Measurements from ENCODE around the gene CEMIP.

CEMIP gene

DNA sequence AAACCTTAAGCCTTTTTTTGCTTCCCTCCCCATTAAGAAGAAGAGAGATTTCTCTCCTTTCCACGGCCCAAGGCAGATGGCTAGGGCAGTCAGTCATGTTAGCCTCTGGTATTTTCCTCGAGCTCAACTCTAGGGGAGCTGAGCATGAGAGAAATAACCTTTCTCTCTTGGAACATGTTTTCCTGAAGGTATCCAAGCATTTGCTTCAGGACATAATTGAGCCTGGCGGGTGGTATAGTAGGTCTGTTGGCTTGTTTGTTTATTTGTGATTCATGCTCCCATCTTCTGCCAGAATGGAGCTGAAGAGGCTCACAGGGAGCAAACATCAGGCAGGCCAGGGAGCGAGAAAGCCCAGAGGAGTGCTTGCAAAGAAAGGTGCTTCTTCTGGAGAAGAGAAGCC lies 108.0 kb downstream of the CEMIP start:
- no peak overlapping the region for H3K27ac Mint-ChIP-seq
- no peak overlapping the region for H3K4me3 Mint-ChIP-seq
- no peaks in the 10 kb centered on the region for H3K9me3 Mint-ChIP-seq
- H3K36me3 Mint-ChIP-seq (ENCODE audit: low read depth): no peaks in the 10 kb centered on the region
- no peaks in the 10 kb centered on the region for H3K4me1 Mint-ChIP-seq (ENCODE audit: low read depth)
- H3K27me3 Mint-ChIP-seq: no peaks in the 10 kb centered on the region

DNA sequence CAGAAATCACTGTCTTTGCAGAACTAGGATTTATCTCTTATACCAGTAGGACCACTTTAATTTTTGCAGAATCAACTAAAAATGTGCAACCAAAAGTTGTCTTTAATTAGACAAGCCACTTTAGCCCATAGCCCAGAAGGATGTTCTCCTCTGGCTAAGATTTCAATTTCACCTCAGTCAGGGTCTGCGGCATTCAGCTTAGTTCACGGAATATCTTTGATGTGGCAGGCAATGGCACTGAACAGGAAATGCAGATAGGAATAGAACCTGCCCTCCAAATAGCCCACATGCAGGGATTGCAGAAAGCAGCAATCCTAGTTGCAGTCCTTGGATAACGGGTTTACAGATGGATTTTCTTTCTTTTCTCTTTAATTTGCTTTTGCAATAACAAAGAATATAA lies 109.7 kb downstream of the CEMIP start:
- Mint-ChIP-seq H3K4me1 (ENCODE audit: low read depth) (no peaks in the 10 kb centered on the region), H3K27me3 (no peaks in the 10 kb centered on the region), H3K27ac (no peak overlapping the region), H3K4me3 (no peak overlapping the region), H3K36me3 (ENCODE audit: low read depth) (no peaks in the 10 kb centered on the region), H3K9me3 (no peaks in the 10 kb centered on the region)

DNA sequence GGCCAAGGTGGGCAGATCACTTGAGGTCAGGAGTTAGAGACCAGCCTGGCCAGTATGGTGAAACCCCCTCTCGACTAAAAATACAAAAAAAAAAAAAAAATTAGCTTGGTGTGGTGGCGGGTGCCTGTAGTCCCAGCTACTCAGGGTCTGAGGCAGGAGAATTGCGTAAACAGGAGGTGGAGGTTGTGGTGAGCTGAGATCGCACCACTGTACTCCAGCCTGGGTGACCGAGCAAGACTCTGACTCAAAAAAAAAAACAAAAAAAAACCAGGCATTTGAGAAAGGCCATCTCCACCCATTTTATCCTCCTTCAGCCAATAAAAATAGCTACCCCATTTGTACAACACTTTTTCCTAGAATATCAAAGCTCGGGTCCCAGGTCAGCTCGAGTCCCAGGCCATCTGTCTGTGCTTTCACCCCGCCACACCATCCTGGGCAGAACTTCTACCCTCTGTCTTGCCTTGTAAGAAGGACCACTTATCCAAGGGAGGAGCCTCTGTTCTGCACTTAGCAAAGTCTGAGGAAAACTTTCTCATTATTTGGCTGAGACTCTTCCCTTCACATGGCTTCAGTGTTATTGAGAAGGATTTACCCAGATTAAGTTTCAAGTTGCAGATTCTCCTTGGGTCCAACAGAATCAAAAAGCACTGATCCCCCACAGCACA lies 111.3 kb downstream of the CEMIP start:
- no peaks in the 10 kb centered on the region for H3K27me3 Mint-ChIP-seq
- peaks cover 4% of the 10 kb centered on the region for H3K36me3 Mint-ChIP-seq (ENCODE audit: low read depth)
- H3K9me3 Mint-ChIP-seq: no peaks in the 10 kb centered on the region
- no peak overlapping the region for H3K27ac Mint-ChIP-seq
- no peaks in the 10 kb centered on the region for H3K4me1 Mint-ChIP-seq (ENCODE audit: low read depth)
- H3K4me3 Mint-ChIP-seq: no peak overlapping the region

DNA sequence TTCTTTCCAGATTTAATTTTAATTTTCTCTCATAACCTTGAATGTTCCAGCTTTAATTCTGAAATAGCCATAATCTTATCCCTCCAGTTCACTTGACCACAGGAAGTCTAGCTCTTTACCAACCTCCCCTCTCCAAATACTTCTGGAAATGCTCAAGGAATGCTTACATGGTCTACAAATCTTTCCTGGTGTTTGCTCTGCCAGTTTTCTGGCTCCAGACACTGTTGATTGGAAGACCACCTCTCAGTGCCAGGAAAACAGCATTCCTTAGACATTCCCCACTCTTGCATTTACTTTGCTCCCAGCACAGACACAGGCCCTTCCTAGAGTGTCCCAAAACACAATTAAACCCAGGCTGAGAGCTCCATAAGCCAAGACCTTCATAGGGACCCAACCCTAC lies 111.8 kb downstream of the CEMIP start:
- Mint-ChIP-seq H3K27ac (no peak overlapping the region), H3K36me3 (ENCODE audit: low read depth) (peaks cover 9% of the 10 kb centered on the region), H3K4me3 (no peak overlapping the region), H3K27me3 (no peaks in the 10 kb centered on the region), H3K9me3 (peaks cover 3% of the 10 kb centered on the region), H3K4me1 (ENCODE audit: low read depth) (no peaks in the 10 kb centered on the region)

DNA sequence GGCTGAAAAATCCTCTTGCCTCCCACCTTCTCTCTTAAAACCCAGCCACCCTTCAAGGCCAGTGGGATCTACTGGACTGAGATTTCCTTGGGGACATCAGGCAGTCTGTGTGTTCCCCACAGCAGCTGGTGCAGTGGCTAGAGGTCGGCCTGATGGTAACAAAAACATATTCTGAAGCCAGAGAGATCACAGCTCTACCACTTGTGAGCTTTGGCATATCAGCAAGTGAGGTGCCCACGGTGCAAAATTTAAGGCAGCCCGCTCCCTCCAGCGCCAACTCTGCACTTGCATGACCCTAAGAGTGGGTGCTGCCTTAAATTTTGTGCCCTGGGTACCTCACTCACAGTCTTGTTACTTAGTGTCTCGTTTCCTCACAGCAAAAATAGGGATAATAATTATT lies 113.2 kb downstream of the CEMIP start:
- H3K27me3 Mint-ChIP-seq: no peaks in the 10 kb centered on the region
- H3K4me3 Mint-ChIP-seq: no peak overlapping the region
- peaks cover 7% of the 10 kb centered on the region for H3K9me3 Mint-ChIP-seq
- H3K4me1 Mint-ChIP-seq (ENCODE audit: low read depth): no peaks in the 10 kb centered on the region
- H3K27ac Mint-ChIP-seq: no peak overlapping the region
- H3K36me3 Mint-ChIP-seq (ENCODE audit: low read depth): peaks cover 13% of the 10 kb centered on the region

DNA sequence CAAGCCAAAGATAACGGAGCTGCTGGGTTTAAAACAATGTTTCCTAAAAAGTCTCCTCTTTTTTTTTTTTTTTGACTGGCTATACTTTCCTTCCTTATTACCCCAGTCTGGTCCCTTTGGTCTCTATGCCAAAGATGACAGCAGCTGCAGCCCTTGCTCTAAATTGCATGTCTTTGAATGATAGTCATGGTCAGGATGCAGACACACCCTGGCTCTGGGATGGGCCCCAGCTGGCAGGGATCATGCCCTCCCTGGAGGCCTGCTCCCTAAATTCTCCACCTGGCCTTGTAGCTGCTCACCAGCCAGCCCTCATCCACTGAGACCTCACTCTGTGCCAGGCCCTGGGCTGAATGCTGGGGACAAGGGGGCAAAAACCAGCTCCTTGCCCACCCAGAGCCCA lies 114.6 kb downstream of the CEMIP start:
- Mint-ChIP-seq H3K9me3 (peaks cover 7% of the 10 kb centered on the region), H3K36me3 (ENCODE audit: low read depth) (peaks cover 13% of the 10 kb centered on the region), H3K27ac (no peak overlapping the region), H3K4me3 (no peak overlapping the region), H3K4me1 (ENCODE audit: low read depth) (no peaks in the 10 kb centered on the region), H3K27me3 (no peaks in the 10 kb centered on the region)

DNA sequence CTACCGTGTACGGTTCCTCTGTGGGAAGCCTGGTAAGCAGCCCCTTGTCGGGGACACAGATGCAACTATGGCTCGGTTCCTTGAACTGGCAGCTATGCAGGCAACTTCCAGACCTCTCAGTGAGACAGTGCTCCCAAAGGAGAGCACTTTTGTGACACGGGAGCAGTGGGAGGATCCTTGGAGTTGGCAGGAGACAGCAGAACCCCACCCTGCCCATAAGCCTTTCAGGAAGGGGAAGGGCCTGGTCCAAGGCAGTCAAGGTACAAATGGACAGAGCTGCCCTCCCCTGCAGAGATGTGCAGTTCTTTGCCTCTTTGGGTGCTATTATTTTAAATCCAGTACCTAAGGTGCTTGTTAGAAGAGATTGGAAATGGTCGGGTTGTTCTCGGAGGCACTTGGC lies 115.9 kb downstream of the CEMIP start:
- H3K4me1 Mint-ChIP-seq (ENCODE audit: low read depth): no peaks in the 10 kb centered on the region
- peaks cover 13% of the 10 kb centered on the region for H3K36me3 Mint-ChIP-seq (ENCODE audit: low read depth)
- H3K9me3 Mint-ChIP-seq: peaks cover 7% of the 10 kb centered on the region

DNA sequence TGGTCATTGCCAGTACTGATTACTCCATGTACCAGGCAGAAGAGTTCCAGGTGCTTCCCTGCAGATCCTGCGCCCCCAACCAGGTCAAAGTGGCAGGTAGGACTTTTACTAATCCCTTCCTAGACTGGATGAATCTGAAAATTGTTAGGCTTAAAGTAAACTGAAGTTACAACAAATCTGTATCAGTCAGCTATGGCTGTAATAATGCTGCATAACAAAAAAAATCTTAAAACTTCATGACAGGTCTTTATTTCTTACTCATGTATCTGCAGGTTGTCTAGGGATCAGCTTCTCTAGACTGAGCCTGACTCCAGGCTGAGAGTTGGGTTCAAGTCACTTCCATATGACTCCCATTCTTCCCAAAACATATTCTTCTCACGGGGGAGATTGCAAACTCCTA lies 116.8 kb downstream of the CEMIP start:
- peaks cover 13% of the 10 kb centered on the region for H3K36me3 Mint-ChIP-seq (ENCODE audit: low read depth)
- H3K27me3 Mint-ChIP-seq: no peaks in the 10 kb centered on the region
- H3K9me3 Mint-ChIP-seq: peaks cover 7% of the 10 kb centered on the region
- no peak overlapping the region for H3K27ac Mint-ChIP-seq
- no peak overlapping the region for H3K4me3 Mint-ChIP-seq
- no peaks in the 10 kb centered on the region for H3K4me1 Mint-ChIP-seq (ENCODE audit: low read depth)

More for the DNA sequence above, 115.9 kb downstream of the CEMIP start:
- H3K27ac Mint-ChIP-seq: no peak overlapping the region
- H3K27me3 Mint-ChIP-seq: no peaks in the 10 kb centered on the region
- no peak overlapping the region for H3K4me3 Mint-ChIP-seq

DNA sequence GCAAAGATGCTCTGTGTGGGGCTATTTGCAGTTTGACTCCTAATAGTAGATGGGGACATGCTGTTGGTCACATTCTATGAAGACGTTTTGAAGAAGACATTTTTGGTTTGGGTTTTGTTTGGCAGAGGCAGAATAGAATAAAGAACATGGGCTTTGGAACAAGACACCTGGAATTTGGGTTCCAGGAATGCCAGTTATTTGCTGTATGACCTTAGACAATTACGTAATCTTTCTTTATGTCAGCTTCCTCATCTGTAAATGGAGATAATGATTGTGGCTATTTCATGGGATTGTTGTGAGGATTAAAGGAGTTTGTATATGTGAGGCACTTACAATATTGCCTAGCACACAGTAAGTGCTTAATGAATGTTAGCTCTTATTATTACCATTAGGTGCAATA lies 118.9 kb downstream of the CEMIP start:
- H3K4me3 Mint-ChIP-seq: no peak overlapping the region
- no peaks in the 10 kb centered on the region for H3K4me1 Mint-ChIP-seq (ENCODE audit: low read depth)
- peaks cover 7% of the 10 kb centered on the region for H3K9me3 Mint-ChIP-seq
- H3K27me3 Mint-ChIP-seq: no peaks in the 10 kb centered on the region
- H3K36me3 Mint-ChIP-seq (ENCODE audit: low read depth): peaks cover 13% of the 10 kb centered on the region
- H3K27ac Mint-ChIP-seq: no peak overlapping the region

DNA sequence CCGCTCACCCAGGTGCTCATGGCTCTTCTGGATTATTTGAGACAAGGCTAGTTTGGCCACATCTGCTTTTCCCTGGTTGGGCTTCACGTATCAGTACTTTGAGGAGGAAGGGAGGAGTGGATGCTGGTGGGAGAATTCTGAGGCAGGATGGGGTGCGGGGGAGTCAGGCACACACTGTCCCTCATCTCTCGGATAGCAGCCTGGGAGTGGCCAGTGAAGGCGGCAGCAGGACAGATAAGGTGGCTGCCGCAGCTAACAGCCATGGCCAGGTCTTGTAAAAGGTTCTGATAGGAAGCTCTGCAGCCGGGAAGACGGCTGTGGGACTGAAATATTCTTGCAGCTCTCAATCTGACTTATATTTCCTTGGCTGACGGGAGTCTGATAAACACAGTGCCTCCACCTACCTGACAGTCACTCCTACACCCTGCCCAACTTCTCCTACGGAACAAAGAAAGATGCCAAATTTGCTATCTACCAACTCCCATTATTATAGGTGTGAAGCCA lies 123.2 kb downstream of the CEMIP start:
- Mint-ChIP-seq H3K27ac (no peak overlapping the region), H3K4me3 (no peak overlapping the region), H3K9me3 (no peaks in the 10 kb centered on the region), H3K27me3 (no peaks in the 10 kb centered on the region), H3K36me3 (ENCODE audit: low read depth) (no peaks in the 10 kb centered on the region), H3K4me1 (ENCODE audit: low read depth) (no peaks in the 10 kb centered on the region)

DNA sequence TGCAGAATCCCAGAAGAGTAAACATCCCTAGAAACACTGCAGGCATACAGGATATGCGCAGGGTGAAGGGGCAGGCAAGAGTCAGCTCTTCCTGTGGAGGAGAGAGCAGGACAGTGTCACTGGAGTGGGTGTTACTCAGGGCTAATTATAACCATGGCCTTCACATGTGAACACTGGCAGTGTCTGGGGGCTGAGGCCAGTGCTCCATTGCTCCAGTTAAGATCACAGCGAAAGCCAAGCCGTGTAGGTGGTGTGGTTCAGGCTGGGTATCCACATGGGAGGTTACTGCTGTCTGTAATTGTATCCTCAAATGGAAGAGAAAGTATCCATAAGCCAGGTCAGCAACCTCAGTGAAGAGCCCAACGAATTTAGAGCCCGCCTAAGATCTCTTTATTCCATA lies 125.8 kb downstream of the CEMIP start:
- no peaks in the 10 kb centered on the region for H3K27me3 Mint-ChIP-seq
- no peaks in the 10 kb centered on the region for H3K9me3 Mint-ChIP-seq
- H3K4me3 Mint-ChIP-seq: no peak overlapping the region
- H3K4me1 Mint-ChIP-seq (ENCODE audit: low read depth): no peaks in the 10 kb centered on the region
- H3K27ac Mint-ChIP-seq: no peak overlapping the region
- peaks cover 4% of the 10 kb centered on the region for H3K36me3 Mint-ChIP-seq (ENCODE audit: low read depth)

DNA sequence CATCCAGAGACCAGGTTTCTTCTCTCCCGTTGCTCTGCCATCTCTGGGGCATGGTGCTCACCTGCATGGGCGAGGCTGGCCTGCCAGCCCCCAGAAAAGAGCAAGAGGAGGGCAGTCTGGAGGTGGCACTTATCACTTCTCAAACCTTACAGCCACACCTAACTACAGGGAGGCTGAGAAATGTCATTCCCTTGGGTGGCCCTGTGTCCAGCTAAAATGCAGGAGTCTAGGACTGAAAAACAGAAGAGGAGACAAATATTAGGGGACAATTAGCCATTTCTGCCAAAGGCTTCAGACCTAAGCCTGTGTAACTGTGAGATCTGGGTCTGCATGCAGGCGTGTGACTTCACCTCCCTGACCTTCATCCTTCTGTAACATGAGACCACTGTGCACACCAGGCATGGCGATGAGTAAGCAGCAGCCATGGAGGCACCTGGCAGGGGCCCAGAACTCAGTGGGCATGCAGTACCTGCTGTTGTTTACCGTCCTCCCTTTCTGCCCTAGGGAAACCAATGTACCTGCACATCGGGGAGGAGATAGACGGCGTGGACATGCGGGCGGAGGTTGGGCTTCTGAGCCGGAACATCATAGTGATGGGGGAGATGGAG lies 127.1 kb downstream of the CEMIP start:
- Mint-ChIP-seq H3K36me3 (ENCODE audit: low read depth) (peaks cover 4% of the 10 kb centered on the region), H3K4me3 (no peak overlapping the region), H3K9me3 (no peaks in the 10 kb centered on the region), H3K4me1 (ENCODE audit: low read depth) (no peaks in the 10 kb centered on the region), H3K27ac (no peak overlapping the region), H3K27me3 (no peaks in the 10 kb centered on the region)

DNA sequence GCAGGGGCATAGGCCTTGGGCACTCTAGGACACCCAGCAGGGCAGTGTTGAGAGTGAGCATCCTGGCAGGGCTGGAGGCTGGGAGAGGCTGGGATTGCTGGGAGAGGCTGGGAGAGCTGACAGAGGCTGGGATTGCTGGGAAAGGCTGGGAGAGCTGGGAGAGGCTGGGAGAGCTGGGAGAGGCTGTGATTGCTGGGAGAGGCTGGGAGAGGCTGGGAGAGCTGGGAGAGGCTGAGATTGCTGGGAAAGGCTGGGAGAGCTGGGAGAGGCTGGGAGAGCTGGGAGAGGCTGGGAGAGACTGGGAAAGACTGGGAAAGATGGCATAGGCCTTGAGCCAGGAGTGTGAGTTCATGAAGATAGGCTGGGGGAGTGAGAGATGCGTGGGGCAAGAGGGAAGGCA lies 132.7 kb downstream of the CEMIP start:
- H3K4me1 Mint-ChIP-seq (ENCODE audit: low read depth): no peaks in the 10 kb centered on the region
- no peak overlapping the region for H3K27ac Mint-ChIP-seq

DNA sequence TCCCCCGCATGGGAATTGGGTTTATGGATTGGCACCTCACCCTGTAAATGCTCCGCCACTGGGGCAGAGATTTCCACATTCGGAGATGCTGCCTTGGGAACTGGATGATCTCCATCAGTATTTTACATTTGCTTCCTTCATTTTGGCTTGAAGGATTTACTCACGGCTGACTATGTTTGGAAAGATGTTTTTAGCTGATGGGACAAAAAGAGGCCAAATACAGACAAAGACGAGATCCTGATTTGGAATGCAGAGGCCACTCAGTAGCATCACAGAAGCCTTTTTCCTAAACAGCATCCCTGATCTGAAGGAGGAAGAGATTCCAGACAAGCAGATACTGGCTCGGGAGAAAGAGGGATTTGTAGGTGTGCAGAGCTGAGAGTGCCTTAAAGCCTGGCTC lies 133.5 kb downstream of the CEMIP start:
- peaks cover 4% of the 10 kb centered on the region for H3K36me3 Mint-ChIP-seq (ENCODE audit: low read depth)
- no peaks in the 10 kb centered on the region for H3K27me3 Mint-ChIP-seq
- H3K4me3 Mint-ChIP-seq: no peak overlapping the region
- no peaks in the 10 kb centered on the region for H3K9me3 Mint-ChIP-seq
- H3K27ac Mint-ChIP-seq: no peak overlapping the region
- H3K4me1 Mint-ChIP-seq (ENCODE audit: low read depth): no peaks in the 10 kb centered on the region

More for the DNA sequence above, 132.7 kb downstream of the CEMIP start:
- Mint-ChIP-seq H3K27me3 (no peaks in the 10 kb centered on the region), H3K4me3 (no peak overlapping the region), H3K36me3 (ENCODE audit: low read depth) (peaks cover 4% of the 10 kb centered on the region), H3K9me3 (no peaks in the 10 kb centered on the region)

DNA sequence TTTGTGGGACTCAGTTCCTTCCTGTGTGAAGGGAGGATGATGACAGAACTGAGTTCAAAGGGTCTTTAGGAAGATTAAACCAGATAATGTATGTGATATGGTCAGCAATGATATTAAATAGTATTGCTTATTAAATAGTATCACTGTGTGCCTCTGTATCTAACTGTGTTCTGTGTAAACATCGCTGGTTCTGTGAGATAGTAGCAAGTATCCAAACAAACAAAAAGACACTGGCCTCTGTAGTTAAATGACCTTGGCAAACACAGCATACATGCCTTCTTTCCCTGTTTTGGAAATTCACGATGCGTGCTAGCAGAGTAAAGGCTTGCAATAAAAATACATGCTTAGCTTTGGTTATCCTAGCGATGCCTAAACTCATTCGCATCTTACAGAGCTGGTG lies 134.4 kb downstream of the CEMIP start:
- no peaks in the 10 kb centered on the region for H3K9me3 Mint-ChIP-seq
- peaks cover 4% of the 10 kb centered on the region for H3K36me3 Mint-ChIP-seq (ENCODE audit: low read depth)
- H3K4me1 Mint-ChIP-seq (ENCODE audit: low read depth): peaks cover 4% of the 10 kb centered on the region
- no peak overlapping the region for H3K27ac Mint-ChIP-seq
- no peak overlapping the region for H3K4me3 Mint-ChIP-seq
- H3K27me3 Mint-ChIP-seq: no peaks in the 10 kb centered on the region

DNA sequence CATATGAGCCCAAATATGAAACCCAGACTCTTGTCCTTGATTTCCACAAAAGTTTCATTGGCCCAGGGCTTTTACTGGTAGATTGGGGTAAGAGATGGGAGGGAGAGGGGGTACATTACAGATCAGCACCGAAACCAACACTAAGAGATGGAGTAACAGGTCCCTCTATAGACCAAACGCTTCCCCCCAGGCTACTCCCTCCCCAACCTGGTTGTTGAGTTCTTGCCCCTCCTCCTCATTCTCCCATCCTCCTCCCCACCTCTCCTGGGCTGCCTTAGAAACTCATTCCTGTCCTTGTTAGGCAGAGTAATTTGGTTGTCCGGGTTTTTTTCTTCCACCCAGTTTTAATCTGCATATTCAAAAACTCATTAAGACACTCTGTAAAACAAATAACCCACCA lies 136.3 kb downstream of the CEMIP start:
- Mint-ChIP-seq H3K4me3 (no peak overlapping the region), H3K27me3 (no peaks in the 10 kb centered on the region), H3K4me1 (ENCODE audit: low read depth) (peaks cover 16% of the 10 kb centered on the region), H3K36me3 (ENCODE audit: low read depth) (no peaks in the 10 kb centered on the region), H3K27ac (no peak overlapping the region), H3K9me3 (no peaks in the 10 kb centered on the region)

All from stimulated activated naive CD8-positive, alpha-beta T cell treated with anti-CD3 and anti-CD28 coated beads, Interleukin-15, Interleukin-2, amounts not matched to agents 100 ng/mL and 50 ng/mL, for 24 hours (primary cell).